Skin epidermis (tissue), 12 donors: ENCODE measurements around the gene PDIA2.

ENCODE experiments used
- H3K27ac ChIP-seq, 21 experiments: fragments of 200-600 bp; sonication (generic) in 11 of 21; one replicate each; pipeline ENCODE4 v1.5.0; 2020; ENCODE audit warnings: mild to moderate bottlenecking in 3 of 21, inconsistent platforms in 2 of 21, moderate library complexity in 2 of 21
- H3K4me3 ChIP-seq, 7 experiments: fragments of 200-600 bp; sonication (generic) in 2 of 7; one replicate each; pipeline ENCODE4 v1.5.0; 2020; ENCODE audit warnings: inconsistent platforms in 2 of 7, mild to moderate bottlenecking in 2 of 7, moderate library complexity in 1 of 7

Gene PDIA2

GRCh38 chr16:278863-279366 is 4.0 kb upstream of the PDIA2 start:
- Histone ChIP-seq H3K4me3 (no peak overlapping the region), H3K27ac (no peak overlapping the region)

GRCh38 chr16:279531-279930 is 3.4 kb upstream of the PDIA2 start:
- H3K4me3 ChIP-seq = no peak overlapping the region
- no peak overlapping the region for H3K27ac ChIP-seq

DNA sequence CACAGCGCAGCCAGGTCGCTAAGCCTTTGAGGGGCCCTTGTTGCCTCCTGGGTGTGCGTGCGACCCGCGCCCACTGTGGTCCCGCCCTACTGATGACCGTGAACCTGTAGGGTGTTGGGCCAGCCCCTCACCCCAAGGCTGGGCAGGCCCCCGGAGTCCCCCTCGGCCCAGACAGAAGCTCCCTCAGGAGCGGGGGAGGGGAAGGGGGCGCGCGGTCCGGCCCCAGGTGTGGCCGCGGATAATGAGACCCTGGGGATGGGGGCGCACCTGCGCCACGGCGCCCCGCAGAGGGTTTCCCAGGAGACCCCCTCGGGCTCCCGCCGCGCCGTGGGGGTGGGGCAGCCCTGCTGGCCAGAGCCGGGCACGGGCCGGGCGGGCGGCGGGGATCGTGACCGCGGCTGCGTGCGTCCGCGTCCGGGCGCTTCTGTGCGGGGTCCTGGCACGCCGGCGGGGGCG is 2.9 kb upstream of the PDIA2 start:
- Histone ChIP-seq H3K4me3 (no peak overlapping the region), H3K27ac (no peak overlapping the region)

DNA sequence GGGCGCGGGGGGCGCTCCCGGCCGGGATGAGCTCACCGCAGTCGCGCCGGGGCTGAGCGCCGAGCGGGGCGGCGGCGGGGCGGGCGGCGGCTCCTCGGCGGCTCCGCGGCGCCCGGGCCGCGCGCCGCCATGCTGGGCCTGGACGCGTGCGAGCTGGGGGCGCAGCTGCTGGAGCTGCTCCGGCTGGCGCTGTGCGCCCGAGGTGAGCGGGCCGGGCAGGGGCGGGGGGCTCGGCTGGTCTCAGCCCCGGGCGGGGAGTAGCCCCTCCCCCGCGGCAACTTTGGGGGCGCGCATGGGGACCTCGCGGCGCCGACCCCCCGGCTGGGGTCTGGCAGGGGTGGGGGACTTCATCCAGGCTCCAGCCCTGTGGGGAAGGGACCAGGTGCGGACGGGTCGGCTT is 2.4 kb upstream of the PDIA2 start, which contains the start of gene ARHGDIG:
Gene ARHGDIG, plus strand, starts transcription at position 40 of the 400 bp plus-strand sequence. Its CDS starts 90 bp downstream, at position 130.
- H3K4me3 ChIP-seq = peak within 1 kb of the TSS in 1 of 7 experiments; percentile 27
- H3K27ac ChIP-seq = peak within 1 kb of the TSS in 2 of 21 experiments; percentile 55 to 62

DNA sequence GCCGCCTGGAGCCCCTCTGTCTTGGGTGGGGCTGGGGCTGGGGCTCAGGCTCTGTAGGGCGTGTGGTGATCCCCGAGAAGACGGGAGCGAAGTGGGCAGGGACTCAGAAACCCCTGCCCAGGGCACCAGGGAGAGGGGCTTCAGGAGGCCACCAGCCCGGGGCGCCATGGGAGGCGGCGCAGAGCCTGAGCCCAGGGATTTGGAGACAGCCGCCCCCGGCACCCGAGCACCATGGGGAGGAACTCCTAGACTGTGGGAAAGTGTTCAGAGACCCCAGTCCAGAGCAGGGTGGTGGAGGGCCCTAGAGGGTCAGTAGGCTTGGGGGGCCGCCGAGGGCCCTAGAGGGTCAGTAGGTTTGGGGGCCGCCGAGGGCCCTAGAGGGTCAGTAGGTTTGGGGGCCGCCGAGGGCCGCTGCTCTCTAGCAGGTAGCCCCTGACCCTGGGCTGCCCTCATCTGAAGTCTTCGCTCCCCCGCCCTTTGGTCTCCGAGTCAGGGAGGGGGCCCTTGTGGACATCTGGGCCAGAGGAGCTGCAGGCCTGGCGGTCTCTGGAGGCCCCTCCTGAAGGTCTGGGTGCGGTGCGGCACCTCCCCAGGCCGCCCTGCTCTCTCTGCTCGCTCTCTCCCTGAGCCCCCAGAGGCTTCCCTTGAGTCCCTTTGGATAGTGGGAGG is 1.8 kb upstream of the PDIA2 start:
- H3K4me3 ChIP-seq = peak overlapping the region in 1 of 7 experiments; percentile 27

DNA sequence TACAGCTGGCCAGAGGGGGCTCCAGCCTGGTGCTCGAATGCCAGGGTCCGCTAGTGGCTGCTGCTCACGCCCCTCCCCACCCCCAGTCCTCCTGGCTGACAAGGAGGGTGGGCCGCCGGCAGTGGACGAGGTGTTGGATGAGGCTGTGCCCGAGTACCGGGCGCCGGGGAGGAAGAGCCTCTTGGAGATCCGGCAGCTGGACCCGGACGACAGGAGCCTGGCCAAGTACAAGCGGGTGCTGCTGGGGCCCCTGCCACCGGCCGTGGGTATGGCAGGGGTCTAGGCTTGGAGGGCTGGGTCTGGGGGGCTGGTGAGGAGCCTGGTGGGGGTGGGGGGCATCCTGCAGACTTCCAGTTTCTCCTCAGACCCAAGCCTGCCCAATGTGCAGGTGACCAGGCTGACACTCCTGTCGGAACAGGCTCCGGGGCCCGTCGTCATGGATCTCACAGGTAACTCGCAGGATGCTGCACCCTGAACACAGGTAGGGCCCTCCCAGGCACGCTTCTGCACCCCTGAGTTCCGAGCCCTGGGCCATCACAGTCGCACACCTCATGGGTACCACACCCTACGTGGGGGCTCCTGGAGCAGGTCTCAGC is 1.2 kb upstream of the PDIA2 start:
- H3K4me3 ChIP-seq = no peak overlapping the region

More for the DNA sequence above, 1.8 kb upstream of the PDIA2 start:
- H3K27ac ChIP-seq = peak overlapping the region in 2 of 21 experiments; percentile 55 to 62

DNA sequence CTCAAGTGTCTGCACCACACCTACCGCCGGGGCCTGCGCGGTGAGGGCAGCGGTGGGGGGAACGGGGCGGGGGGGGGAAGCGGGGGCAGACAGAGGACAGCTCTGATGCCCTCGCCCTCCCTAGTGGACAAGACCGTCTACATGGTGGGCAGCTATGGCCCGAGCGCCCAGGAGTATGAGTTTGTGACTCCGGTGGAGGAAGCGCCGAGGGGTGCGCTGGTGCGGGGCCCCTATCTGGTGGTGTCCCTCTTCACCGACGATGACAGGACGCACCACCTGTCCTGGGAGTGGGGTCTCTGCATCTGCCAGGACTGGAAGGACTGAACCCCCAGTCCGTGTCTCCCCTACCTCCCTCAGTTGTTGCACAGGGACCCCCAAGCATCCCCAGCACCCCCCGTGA is 473 bp upstream of the PDIA2 start:
- Histone ChIP-seq H3K27ac (no peak overlapping the region), H3K4me3 (no peak overlapping the region)

More for the DNA sequence above, 1.2 kb upstream of the PDIA2 start:
- no peak overlapping the region for H3K27ac ChIP-seq

DNA sequence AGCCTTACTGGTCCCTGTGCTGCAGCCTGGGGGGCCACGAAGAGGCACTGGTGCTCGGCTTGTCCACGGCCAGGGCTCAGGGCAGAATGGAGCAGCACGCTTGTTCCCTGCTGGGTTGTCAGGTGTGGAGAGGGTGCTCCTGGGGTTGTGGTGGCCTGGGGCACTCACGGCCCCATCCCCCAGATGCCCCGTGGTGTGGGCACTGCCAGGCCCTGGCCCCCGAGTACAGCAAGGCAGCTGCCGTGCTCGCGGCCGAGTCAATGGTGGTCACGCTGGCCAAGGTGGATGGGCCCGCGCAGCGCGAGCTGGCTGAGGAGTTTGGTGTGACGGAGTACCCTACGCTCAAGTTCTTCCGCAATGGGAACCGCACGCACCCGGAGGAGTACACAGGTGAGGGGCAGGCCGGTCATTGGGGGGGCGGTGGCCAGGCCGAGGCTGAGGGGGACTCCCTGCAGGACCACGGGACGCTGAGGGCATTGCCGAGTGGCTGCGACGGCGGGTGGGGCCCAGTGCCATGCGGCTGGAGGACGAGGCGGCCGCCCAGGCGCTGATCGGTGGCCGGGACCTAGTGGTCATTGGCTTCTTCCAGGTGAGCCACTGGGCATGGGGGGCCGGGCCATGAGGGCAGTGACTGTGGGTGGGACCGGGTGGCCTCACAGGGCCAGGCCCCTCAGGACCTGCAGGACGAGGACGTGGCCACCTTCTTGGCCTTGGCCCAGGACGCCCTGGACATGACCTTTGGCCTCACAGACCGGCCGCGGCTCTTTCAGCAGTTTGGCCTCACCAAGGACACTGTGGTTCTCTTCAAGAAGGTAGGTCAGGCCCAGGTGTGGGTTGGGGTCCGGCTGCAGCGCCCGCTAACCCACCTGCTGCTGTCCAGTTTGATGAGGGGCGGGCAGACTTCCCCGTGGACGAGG is 1.5 kb downstream of the PDIA2 start:
- Histone ChIP-seq H3K4me3 (no peak overlapping the region), H3K27ac (no peak overlapping the region)

- Histone ChIP-seq H3K4me3 (no peak overlapping the region), H3K27ac (no peak overlapping the region)
Observed at GRCh38 chr16:285146-286055, 2.4 kb downstream of the PDIA2 start.

- Histone ChIP-seq H3K4me3 (no peak overlapping the region), H3K27ac (no peak overlapping the region)
Observed at GRCh38 chr16:286491-287297, 3.7 kb downstream of the PDIA2 start.

GRCh38 chr16:287298-287811 is 4.4 kb downstream of the PDIA2 start:
- H3K27ac ChIP-seq = no peak overlapping the region

GRCh38 chr16:287981-288920 is 5.3 kb downstream of the PDIA2 start:
- no peak overlapping the region for H3K4me3 ChIP-seq
- no peak overlapping the region for H3K27ac ChIP-seq

More at GRCh38 chr16:287298-287811, 4.4 kb downstream of the PDIA2 start:
- H3K4me3 ChIP-seq = no peak overlapping the region

- H3K27ac ChIP-seq = no peak overlapping the region
- H3K4me3 ChIP-seq = no peak overlapping the region
Observed at GRCh38 chr16:289395-289997, 6.5 kb downstream of the PDIA2 start.

- H3K4me3 ChIP-seq = no peak overlapping the region
- no peak overlapping the region for H3K27ac ChIP-seq
Observed at GRCh38 chr16:290015-290680, 7.2 kb downstream of the PDIA2 start.

DNA sequence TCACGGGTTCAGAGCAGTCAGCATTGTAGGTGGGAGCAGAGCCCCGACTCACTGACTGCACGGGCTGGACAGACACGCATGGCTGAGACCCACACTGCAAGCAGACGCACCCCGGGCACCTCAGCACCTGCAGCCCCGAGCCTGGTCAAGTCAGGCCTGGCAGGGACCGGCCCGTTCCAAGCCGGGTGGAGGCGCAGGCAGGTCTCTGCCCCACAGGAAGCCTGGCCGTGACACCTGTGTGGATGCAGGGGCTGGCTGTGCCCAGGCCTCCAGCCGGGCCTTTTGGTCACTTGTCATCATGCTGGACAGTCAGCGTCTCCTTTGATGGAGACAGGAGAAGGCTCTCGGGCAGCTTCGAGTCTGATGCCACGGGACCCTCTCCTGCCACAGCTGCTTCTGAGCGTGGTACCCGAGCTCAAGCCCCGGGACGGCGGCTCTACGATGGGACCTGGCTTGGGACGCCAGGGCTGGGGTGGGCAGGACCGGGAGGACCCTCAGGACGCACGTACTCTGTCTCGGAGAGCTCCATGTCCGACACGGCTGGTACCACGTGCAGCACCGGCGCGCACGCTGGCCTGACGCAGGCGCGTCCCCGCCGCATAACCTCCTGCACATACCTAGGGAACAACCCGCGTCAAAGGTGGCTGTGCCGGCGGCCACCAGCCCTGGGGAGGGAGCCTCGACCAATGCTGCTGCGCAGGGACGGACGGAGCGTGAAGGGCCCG is 7.9 kb downstream of the PDIA2 start:
- no peak overlapping the region for H3K27ac ChIP-seq
- H3K4me3 ChIP-seq = no peak overlapping the region
